DLD1 (cell line): ENCODE measurements around the gene IER5.

ENCODE experiments used
- in situ Hi-C: cut with HindIII; loops from 2 replicates; pipeline ENCODE4 v1.10.0; 2017; ENCODE audit warnings: low sequenced_read_pairs

Gene IER5

DNA sequence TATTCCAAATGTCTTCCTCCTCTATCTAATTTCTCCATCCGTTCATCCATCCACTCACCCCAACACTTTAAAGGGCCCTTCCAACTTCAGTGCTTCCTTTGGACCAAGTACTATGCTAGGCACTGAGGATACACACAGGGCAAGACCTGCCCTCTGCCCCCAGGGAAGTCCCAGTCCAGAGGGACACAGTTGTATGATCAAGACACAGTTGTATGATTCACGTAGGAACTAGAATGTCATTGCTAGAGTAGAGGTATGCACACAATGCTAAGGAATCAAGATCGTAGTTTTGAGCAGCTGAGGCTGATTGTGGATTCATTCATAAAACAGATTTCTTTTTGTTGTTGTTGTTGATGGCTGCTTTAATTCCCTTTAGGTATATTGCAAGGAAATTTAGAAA is 11.6 kb upstream of the IER5 start:
- in situ Hi-C loops: no loop called here

DNA sequence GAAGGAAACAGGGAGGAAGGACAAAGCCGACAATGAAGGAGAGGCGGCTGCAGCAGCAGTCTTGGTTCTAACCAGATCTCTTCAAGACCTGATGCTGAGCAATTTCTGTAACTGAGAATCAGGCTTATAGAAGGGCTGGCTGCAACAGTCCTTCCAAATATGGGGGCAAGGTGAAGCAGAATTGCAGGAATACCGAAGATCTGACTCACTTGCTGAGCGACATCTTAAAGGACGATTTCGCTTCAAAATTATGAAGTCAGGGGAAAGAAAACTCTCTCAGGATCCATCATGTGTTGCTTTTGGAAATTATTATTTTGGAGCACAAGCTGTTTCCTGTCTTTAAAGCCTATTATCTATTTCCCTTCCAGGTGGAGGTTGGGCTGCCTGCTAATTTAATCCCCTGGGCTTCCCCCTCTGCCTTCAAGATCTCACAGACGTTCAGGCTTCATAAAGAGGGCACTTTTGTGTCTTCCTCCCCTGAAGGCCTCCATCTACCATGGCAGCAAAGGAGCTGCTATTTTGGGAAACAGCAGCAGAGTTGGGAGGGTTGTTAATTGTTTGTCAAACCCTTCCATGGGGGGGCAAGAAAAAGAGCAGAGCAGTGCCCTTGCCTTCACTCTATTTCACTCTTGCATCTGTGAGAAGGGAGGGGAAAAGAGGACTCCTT is 10.8 kb upstream of the IER5 start:
- in situ Hi-C loops: no loop called here

DNA sequence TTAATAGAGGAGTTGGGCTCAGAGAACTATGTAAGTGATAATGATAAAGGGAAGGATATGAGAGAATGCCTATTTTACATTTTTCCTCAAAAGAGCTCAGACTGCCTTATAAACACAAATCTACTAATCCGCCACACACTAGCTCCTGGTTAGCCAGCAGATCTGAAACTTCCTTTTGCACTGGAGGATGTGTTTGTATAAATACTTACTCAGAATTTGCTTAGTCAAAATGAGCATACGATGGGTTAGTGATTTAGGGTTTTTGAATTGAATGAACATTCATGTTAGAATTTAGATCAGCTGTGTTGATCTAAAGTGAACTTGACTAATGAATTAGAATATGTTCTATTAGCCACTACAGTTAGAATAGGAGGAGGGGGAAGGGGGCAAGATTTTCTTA is 9.1 kb upstream of the IER5 start:
- in situ Hi-C loops: no loop called here

DNA sequence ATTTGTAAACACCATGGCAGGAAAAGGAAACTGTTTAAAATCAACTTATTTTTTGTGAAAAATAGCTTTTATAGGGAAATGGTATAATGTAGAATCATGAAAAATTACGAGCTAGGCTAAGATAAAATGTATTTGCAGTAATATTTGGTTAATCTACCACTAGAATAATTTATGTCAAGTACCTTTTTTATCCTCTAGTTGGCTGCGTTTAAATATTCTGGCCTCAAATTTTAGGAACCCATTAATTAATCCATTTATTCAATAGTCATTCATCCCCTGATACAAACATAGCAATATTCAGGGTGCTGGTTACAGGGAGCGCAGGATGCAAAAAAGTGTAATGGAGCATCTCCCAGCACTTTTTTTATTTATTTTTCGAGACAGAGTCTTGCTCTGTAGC is 8.6 kb upstream of the IER5 start:
- in situ Hi-C loops: no loop called here

DNA sequence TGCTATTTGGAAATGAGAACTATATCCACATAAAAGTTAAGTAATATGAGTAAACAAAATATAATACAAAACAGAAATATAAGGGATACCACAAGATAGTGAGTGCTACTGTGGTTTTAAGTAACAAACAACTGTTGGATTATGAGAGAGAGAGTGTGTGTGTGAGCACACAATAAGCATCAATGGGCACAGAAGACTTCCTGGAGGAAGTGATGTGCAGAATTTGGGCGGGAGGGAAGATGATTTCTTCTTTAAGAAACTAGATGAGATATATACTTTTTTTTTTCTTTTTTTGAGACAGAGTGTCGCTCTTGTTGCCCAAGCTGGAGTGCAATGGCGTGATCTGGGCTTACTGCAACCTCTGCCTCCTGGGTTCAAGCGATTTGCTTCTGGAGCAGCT is 7.9 kb upstream of the IER5 start:
- in situ Hi-C loops: no loop called here

DNA sequence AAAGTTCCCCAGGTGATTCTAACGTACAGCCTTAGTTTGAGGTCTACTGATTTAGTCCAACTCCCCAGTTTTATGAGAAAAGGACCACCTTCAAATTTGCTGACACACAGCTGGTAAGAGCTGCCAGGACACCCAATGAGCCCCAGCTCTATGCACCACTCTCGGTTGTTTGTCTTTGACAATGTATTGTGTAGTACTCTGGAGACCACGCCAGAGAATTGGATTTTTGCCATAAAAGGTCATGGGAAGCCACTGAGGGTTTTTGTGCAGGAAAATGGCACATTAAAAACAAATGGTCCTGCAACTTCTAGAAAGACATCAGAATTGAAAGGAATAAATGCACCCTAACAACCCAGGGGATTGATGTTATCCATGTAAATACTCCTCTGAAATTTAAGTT is 7.1 kb upstream of the IER5 start:
- in situ Hi-C loops: no loop called here

DNA sequence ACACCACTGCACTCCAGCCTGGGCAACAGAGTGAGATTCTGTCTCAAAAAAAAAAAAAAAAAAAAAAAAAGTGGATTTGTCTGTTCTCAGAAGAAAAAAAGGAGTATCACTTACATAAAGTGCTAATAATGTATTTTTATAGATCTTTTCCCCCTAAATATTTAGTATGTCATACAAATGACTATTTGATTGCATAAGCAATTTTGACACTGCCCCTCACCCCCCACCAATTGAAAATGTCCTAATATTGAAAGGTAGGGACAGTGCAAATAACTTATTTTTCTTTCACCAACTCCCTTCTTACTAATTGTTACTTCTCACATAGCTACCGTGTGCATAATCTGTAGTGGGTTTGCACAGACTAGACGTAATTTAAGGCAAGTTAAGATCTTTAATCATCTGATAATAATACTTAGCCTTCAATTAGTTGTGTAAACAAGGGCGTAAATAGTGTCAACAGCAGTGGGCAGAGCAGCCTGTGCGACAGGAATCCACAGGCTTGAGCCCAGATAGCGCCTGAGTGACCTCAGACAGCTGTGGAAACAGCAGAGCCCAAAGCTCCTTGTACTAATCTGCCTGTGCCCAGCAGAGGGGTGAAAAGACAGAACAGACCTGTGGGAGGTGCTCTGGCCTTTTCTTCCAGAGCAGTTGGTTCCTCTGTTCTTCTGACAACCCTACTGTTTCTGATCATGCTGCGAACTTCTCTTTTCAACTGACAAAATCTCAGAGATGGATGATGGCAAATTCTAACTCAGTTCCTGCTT is 4.5 kb upstream of the IER5 start:
- in situ Hi-C loops: no loop called here

DNA sequence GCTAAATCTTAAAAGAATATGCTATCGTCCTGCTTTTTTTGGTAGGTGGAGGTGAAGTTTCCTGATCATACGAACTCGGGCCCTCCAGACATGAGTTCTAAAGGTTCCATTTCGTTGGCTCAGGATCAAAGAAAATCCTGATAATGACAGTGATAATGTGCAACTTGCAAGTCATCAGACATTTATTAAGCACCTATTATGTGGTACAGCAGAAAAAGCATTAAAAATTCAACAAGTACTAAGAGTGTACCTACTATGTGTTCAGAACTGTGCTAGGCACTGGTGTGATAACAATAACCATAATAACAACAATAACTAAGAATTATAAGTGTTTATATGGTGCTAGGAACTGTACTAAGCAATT is 3.9 kb upstream of the IER5 start:
- in situ Hi-C loops: no loop called here

DNA sequence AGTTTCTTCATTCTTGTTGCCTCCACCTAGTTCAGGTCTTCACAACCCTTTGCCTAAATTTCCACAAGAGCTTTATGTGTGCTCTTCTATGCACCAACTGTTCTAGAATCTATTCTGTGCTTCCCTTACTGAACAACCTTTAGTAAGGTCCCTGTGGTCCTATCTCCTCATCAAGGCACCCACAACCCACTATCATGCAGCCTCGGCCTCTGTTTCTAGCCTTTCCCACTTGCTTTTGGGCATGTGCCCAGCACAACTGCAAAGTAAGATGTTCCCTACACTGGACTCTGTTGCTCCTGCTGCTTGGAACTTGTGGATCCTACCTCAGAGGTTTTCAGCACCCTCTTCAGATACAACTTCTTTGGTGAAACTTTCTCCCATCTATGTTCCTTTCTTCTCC is 2.4 kb upstream of the IER5 start:
- in situ Hi-C loops: no loop called here

DNA sequence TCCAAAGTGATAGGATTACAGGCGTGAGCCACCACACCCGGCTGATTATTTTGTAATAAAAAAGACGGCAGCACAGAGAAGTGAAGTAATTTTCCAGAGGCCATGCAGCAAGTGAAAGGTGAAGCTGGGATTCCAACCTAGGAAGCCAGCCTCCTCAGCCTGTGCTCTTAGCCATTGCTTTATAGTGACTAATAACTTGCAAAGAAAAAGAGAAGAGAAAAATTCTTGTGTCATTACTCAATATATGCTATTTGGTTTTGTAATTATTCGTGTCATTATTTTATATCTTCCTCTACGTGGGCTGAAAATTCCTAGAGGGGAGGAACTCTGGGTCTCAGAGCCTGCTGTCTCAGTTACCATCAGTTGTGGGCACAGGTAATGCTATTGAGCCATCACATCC is 1.6 kb upstream of the IER5 start:
- in situ Hi-C loops: no loop called here

DNA sequence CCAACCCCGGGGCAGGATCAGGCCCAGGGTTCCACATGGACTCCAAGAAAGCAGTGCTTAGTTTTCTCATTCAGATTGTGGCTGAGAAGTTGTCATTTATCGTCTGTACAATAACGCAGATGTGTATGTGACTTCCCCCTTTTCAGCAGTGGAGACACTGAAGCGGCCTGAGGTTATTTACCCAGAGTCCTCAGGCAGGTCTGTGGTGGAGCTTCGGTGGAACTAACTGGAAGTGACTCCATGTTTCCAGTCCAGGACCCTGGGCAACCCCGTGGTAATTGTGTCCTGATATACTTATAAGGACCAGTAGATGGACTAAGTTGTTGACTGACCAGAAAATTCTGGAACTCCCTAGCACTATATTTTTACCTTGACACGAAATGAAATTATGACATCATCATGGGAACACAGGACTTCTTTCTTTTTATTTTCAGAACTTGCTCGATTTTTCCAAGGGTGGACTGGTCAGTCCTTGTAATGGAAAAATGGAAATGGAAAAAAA is 1.0 kb upstream of the IER5 start:
- in situ Hi-C loops: no loop called here

DNA sequence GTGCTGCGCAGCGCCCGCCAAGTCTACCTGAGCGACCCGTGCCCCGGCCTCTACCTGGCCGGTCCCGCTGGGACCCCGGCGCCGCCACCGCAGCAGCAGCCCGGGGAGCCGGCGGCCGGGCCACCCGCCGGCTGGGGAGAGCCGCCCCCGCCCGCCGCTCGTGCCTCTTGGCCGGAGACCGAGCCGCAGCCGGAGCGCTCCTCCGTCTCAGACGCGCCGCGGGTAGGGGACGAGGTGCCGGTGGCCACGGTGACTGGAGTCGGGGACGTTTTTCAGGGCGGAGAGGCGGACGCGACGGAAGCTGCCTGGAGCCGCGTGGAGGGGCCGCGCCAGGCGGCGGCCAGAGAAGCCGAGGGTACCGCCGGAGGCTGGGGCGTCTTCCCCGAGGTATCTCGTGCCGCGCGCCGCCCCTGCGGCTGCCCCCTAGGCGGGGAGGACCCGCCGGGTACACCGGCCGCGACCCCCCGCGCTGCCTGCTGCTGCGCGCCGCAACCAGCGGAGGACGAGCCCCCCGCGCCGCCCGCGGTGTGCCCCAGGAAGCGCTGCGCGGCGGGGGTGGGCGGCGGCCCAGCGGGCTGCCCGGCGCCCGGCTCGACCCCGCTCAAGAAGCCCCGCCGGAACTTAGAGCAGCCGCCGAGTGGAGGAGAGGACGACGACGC is 646 bp downstream of the IER5 start:
- in situ Hi-C loops: no loop called here

DNA sequence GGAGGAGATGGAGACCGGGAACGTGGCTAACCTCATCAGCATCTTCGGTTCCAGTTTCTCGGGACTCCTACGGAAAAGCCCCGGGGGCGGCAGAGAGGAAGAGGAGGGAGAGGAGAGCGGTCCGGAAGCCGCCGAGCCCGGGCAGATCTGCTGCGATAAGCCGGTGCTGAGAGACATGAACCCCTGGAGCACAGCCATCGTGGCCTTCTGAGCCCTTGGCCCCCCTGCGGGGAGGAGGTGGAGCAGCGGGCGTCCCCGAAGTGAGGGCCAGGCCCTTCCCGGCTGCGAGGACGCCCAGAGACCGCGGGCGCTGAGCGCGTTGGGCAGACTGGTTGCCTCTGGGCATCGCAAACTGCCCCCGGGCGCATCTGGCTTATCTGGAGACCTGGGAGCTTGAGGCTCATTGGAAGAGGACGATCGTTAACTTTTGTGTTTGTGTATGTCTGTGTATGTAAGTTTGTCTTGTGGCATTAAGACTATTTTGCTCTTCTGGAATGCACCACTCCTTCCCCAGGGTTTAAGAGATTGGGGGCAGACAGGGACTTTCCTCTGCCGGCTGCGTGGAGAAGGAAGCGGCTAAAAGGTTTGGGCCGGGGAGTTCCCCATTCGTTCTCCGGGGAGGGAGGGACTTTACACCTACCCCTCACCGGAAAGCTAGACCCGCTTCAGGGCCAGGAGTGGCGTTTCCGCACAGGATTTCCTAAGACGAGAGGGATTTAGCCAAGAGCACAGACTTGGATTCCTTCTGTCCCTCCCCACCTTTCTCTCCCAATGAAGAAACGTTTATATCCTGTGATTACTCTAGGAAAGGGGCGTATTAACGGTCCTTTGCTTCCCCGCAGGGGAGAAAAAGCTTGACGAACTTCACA is 1.4 kb downstream of the IER5 start:
- in situ Hi-C loops: loop anchor here (5.0 kb wide), 1 partner anchor 77 kb away; no protein-coding TSS in a partner anchor

DNA sequence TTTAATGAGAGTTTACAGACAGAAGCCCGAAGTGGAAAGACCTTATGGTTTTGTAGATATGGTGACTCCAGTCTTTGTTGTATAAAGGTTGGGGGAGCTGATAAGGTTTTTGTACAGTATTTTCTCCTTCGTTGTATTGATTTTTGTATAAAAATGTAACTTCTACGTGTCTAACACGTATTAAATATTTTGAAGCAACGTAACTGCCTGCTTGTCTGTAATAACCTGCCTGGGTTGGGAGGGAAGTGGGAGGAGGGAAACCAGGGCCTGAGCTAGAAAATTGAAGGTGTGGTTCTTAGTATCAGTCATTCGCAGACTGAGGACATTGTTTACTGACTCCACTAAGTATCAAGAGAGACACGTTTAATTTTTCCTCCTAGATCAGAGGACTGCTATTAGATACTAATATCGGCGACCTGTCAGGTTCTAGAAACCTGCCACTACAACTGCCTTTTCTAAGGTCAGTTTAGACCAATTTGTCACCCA is 2.2 kb downstream of the IER5 start:
- in situ Hi-C loops: loop anchor here (5.0 kb wide), 1 partner anchor 77 kb away; no protein-coding TSS in a partner anchor

DNA sequence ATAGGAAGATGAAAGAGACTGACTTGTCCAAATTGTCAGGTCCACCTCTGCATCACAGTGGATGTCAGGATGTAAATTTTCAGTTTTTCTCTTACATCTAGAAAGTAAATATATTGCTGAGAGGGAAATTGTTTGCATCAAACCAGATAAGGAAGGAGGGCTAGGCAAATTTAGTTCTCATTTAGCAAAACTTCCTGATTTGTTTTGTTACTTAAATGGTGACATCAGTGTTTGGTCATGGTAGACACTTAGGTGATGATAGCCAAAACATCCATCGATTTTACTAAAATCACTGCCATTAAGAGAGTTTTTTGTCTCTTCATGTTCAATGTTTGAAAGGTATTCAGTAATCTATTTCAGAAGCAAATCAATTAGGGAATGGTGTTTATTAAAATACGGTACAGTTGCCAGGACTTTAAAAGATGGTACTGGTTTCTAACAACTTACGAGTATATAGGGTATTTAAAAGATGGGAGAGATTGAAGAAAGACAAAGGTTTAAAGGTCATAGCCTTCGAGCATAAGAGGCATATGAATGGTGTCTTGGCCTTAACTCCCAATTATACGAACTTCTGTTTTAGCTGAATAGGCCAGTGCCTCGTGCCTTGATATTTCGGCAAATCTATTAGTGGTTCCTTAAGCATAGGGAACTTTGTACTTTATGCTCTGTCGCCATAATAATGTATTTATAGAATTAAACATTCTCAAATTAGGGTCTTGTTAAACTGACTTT is 3.0 kb downstream of the IER5 start:
- in situ Hi-C loops: loop anchor here (5.0 kb wide), 1 partner anchor 76 kb away; no protein-coding TSS in a partner anchor

DNA sequence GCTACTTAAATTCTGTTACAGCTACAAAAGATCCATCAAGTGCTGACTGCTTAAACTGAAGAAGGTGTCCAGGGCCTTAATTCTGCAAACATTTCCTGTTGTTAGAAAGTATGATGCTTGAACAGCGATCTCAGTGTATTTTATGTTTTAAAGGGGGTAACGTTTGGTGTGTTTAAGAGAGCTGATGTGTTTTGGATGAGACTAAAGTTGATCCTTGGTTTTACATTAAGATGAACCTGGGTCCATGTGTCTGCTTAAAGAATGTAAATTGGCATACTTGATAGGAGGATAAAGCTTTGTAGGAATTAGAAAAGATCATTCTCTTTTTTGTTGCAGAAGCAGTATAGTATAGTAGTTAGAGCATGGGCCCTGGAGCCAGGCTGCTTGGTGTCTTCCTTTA is 3.6 kb downstream of the IER5 start:
- in situ Hi-C loops: loop anchor here (5.0 kb wide), 1 partner anchor 75 kb away; no protein-coding TSS in a partner anchor

DNA sequence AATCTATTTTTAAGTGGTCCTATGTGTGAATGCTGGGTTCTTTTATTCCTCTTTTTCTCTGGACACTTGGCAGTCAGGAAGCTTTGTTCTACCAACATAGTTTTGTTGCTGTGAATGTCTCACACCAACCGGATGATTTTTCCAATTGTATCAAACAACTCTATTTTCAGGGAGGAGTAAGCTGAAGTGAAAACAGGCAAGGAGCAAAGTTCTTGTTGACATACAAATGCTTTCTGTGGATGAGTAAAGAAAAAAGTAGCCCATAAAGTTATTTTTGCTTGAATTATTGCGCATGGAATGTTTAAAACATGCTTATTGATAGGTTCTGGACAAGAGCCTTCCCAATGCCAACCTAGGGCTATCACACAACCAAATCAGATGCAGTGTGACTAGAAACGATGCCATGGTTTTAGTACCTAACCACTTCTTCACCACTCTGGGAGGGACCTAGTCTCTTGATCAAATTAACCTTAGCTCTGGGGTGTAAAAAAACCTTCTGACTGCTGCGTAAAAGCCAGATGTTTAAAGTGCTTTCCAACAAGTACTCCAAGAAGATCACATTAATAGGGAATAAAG is 4.5 kb downstream of the IER5 start:
- in situ Hi-C loops: loop anchor here (5.0 kb wide), 1 partner anchor 74 kb away; no protein-coding TSS in a partner anchor

DNA sequence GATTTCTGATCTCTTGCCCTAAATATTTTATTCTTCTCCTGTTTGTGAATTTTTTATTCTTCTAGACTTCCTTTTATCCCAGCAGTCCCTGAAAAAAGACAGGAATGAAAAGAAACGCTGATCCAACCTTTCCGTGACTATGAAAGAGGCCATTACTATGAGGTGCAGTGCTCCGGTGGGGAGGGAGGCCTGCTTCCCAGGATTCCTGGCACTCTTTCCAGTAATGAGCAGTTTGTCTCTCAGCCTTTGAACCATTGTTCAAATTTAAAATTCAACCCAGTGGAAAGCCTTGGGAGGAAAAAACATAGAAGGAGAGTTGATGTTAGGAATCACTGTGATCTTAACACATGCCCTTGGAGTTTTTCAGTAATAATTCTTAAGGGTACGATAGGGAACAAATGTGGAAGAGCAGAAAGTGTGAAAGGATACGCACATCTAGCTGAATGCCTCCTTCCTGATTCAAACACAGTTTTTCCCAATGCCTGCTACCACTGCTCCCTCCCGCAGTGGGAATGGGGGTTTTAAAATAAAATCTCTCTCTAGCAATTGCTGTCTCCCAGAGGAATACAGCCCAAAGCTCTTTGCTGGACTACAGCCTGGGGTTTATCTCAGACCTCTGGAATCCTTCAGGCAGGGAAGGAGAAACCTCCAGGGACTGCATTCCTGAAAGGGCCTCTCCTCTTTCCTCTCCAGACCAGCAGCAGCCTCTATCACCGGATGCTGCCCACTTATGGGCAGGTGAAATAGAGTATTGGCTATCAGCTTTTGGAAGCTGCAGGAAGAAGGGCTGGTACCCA is 6.1 kb downstream of the IER5 start:
- in situ Hi-C loops: loop anchor here (5.0 kb wide), 1 partner anchor 73 kb away; no protein-coding TSS in a partner anchor

DNA sequence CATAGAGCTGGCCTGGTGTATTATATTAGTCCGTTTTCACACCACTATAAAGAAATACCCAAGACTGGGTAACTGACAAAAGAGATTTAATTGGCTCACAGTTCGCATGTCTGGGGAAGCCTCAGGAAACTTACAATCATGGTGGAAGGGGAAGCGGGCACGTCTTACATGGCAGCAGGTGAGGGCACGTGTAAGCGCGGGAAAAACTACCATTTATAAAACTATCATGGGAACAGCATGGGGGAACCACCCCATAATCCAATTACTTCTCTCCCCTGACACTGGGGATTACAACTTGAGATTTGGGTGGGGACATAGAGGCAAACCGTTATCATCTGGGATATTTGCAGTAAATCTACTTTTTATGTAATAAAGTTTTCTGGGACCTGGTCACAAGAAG is 6.8 kb downstream of the IER5 start:
- in situ Hi-C loops: no loop called here
